ENCODE data around the gene PALLD.
A peak's percentile ranks its signal among the peaks of the same experiment; 100 is the strongest.

PALLD gene

GRCh38 chr4:168882650-168883233, 385.9 kb downstream of the PALLD start:
- TF ChIP-seq CTCF (IDR thresholded peaks at IDR 0.05): no peak
- H3K4me3 ChIP-seq: no peak overlapping the region
- H3K27ac ChIP-seq: peak overlapping the region; percentile 28 to 59
- no peak for DNase-seq (ENCODE audit: low spot score)

- Histone ChIP-seq H3K27ac (peak overlapping the region; percentile 25 to 46), H3K4me3 (no peak overlapping the region)
- DNase-seq (ENCODE audit: low spot score): no peak
- no peak for TF ChIP-seq CTCF (IDR thresholded peaks at IDR 0.05)
Measured at GRCh38 chr4:168883513-168883912, 386.7 kb downstream of the PALLD start.

- TF ChIP-seq CTCF (IDR thresholded peaks at IDR 0.05): no peak
- DNase-seq (ENCODE audit: low spot score): no peak
- no peak overlapping the region for H3K4me3 ChIP-seq
- H3K27ac ChIP-seq: peak overlapping the region in 1 of 2 donors; percentile 55
Measured at GRCh38 chr4:168884251-168885124, 387.6 kb downstream of the PALLD start.

GRCh38 chr4:168885400-168885799, 388.5 kb downstream of the PALLD start:
- DNase-seq (ENCODE audit: low spot score): no peak
- no peak for TF ChIP-seq CTCF (IDR thresholded peaks at IDR 0.05)
- Histone ChIP-seq H3K4me3 (no peak overlapping the region), H3K27ac (peak overlapping the region in 1 of 2 donors; percentile 36)

GRCh38 chr4:168886351-168886750, 389.5 kb downstream of the PALLD start:
- DNase-seq (ENCODE audit: low spot score): no peak
- H3K4me3 ChIP-seq: no peak overlapping the region
- peak overlapping the region in 1 of 2 donors; percentile 42 for H3K27ac ChIP-seq
- TF ChIP-seq CTCF (IDR thresholded peaks at IDR 0.05): no peak

- TF ChIP-seq CTCF (IDR thresholded peaks at IDR 0.05): no peak
- DNase-seq (ENCODE audit: low spot score): no peak
- Histone ChIP-seq H3K4me3 (no peak overlapping the region), H3K27ac (peak overlapping the region in 1 of 2 donors; percentile 67)
Measured at GRCh38 chr4:168887809-168888208, 391.0 kb downstream of the PALLD start.

Data from coronary artery (tissue), 2 donors.